NCI-H1092 (cell line): ENCODE data around the gene SLC51B.

Source experiments
- DNase-seq: peaks from one replicate; lab custom pipeline; 2025; lab: John Stamatoyannopoulos, UW

SLC51B gene

DNA sequence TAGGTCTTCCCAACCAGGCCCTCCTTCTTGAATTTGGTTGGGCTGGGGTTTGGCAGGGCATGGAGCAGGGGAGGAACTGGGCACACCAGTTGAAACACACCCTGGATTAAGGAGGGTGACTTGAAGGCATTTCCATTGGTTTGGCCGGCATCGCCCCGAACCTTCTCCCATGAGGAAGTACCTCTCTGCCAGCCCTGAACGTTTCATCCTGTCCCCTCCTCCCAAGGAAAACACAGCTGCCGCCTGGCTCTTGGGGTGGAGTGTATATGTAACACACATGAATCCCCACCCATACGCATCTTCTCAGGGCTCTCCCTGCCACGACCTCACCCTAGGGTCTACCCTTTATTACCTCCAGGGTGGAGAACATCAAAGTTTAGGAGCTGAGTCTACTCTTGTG lies 55.3 kb downstream of the SLC51B start:
- DNase-seq = no peak

DNA sequence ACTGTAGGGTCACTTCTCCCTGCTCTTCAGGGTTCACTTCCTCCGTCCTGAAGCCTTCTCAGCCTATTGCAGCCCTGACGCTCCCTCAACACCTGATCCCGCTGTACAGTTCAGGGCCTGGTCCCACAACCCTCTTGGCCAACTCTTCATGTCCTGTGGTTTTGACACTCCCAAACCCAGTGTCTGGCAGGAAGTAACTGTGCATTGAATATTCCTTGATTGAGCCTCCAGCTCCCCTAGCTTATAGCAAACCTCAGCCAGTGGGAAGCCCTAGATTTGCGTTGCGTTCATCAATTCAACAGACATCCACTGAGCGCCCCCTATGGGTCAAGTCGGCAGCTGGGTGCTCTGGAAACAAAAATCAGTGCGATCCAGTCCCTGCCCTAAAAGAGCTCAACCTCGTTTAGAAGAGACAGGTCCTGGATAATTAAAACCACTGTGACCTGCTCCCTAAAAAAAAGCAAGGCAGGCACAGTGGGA lies 56.3 kb downstream of the SLC51B start:
- DNase-seq = no peak

DNA sequence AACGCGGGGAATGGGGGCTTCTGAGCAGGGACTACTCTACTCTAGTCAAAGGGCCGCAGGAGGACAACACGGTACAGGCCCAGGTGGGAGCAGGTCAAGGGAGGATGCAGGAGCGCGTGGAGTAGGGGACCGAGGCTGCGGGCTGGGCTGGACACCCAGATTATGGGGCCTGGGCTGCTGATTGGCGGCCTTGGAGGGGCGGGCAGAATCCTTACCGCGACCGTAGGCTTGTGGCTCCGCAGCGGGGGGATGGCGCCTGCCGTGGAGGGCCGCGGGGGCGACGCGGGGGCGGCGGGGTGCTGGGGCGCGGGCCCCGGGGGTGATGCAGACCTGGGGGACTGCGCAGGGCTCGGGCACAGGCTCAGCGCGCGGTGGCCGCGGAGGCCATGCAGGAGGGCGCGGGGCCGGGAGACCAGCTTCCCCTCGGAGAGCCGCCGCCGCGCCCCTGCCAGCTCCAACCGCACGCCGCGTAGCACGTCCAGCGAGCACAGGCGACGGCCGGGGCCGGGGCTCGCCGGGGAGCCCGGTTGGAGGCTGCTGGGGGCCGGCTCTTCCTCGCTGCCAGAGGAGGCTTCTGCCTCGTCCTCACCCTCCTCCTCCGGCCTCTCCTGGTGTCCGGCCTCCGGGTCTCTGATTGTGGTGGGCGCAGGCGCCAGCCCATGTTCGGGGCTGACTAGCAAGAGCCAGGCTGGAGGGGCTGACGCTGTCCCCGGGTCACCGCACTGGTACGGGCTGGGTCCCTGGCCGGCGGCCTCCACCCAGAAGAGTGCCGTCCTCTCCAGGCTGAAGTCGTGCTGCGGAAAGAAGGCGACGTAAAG lies 56.9 kb downstream of the SLC51B start:
- DNase-seq = no peak

DNA sequence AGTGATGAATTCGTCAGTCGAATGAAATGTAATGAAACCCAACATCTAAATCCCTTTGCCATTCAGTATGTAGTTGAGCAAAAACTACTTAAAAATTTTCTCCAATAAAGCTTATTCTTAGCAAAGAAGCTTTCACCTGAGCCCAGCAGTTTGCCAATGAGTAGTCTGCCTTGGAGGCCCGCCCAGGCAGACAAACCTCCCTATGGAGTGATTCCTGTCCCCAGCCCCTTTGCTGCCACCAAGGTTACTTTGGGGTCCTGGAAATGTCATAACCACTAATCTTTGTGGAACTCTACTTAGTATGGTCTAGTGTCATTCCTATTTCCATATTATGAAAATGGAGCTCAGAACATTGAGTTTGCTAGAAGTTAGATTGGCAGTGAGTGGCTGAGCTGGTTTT lies 57.7 kb downstream of the SLC51B start:
- no peak for DNase-seq
